Measurements from ENCODE around the gene TMEM132C.

GRCh38 chr12:128654468-128654867 lies 387.5 kb downstream of the TMEM132C start:
- TF ChIP-seq CTCF (IDR thresholded peaks at IDR 0.05; ENCODE audit: low read depth, low read length, missing input control) = no peak
- no peak for TF ChIP-seq RAD21 (IDR thresholded peaks at IDR 0.05)
- no peak for TF ChIP-seq NR2F2 (IDR thresholded peaks at IDR 0.05)
- TF ChIP-seq FOXA1 (IDR thresholded peaks at IDR 0.05) = no peak
- TF ChIP-seq YY1 (IDR thresholded peaks at IDR 0.05) = no peak
- no peak for TF ChIP-seq HNF4A (conservative IDR thresholded peaks at IDR 0.05)
- TF ChIP-seq TAF1 (conservative IDR thresholded peaks at IDR 0.05) = no peak
- no peak for TF ChIP-seq ATF3 (IDR thresholded peaks at IDR 0.05)

All from liver (tissue), 3 donors.